ENCODE data around the gene WWC1.

DNA sequence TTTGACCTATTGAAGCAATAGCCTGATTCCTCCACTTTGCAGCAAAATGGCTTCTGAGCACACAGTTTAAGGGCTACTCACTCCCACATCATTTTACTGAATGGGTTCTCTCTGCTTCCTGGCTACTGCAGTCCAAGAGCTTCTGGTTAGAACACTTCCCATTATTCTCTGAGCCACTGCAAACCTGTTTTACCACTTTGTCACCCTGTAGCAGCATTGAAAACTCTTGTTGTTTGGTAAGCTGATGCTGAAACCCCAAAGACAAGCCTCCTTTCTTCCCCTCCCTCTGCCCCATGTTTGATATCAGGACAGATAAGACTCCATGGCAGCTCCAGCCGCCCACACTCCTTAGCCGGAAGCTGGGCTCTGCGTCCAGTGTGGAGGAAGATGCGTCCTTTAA, 110.4 kb downstream of the WWC1 start:
- TF ChIP-seq, protein P1, sequence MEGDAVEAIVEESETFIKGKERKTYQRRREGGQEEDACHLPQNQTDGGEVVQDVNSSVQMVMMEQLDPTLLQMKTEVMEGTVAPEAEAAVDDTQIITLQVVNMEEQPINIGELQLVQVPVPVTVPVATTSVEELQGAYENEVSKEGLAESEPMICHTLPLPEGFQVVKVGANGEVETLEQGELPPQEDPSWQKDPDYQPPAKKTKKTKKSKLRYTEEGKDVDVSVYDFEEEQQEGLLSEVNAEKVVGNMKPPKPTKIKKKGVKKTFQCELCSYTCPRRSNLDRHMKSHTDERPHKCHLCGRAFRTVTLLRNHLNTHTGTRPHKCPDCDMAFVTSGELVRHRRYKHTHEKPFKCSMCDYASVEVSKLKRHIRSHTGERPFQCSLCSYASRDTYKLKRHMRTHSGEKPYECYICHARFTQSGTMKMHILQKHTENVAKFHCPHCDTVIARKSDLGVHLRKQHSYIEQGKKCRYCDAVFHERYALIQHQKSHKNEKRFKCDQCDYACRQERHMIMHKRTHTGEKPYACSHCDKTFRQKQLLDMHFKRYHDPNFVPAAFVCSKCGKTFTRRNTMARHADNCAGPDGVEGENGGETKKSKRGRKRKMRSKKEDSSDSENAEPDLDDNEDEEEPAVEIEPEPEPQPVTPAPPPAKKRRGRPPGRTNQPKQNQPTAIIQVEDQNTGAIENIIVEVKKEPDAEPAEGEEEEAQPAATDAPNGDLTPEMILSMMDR (IDR thresholded peaks at IDR 0.05; ENCODE audit: poor library complexity) = no peak
- TF ChIP-seq EZH2 (IDR thresholded peaks at IDR 0.05; ENCODE audit: borderline replicate concordance) (no peak), EZH2phosphoT487 (IDR thresholded peaks at IDR 0.05; ENCODE audit: low read depth, severe bottlenecking, unreplicated experiment) (no peak)
